Neural progenitor cell (in vitro differentiated cells): ENCODE data around the gene P3H2.

ENCODE experiments used
- EZH2 ChIP-seq: fragments of 200-600 bp; sonication (generic); IDR thresholded peaks from 2 replicates; pipeline ENCODE4 v1.6.1; 2017; ENCODE audit warnings: antibody characterized with exemption, mild to moderate bottlenecking, moderate library complexity
- EZH2phosphoT487 ChIP-seq: fragments of 200-600 bp; sonication (generic); IDR thresholded peaks from 2 replicates; pipeline ENCODE4 v1.6.1; 2017; ENCODE audit warnings: antibody characterized with exemption
- TF ChIP-seq, protein P1 (sequence below): fragments of 200-600 bp; sonication (generic); IDR thresholded peaks from 2 replicates; pipeline ENCODE4 v1.5.1; 2017; ENCODE audit warnings: antibody characterized with exemption, mild to moderate bottlenecking

DNA sequence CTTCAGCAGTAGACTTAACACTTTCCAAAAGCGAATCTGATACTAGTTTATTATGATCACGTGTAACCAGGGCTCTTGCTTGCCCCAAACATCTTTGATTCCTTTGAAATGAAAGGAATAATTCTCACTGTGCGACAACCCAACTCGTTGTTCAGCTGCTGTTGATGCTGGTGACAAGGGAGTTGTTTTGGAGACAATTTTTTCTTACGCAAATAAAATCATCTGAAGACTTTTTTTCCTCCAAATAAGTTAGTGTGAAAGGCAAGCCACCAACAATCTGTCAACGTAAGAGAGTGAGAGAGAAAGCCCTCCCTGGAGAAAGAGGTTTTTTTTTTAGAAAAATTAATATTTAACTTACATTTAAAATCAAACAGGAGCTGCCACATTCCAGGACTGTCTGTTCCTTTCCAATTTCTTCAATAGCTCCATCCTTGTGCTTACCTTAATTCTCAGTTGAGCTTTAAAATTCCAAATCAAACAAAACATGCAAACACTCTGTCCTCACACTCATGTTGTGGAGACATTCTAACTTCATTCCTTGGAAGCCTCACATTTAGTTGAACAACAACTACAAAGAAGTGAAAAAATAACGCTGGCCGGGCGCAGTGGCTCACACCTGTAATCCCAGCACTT lies 4.9 kb upstream of the P3H2 start:
- TF ChIP-seq, protein P1, sequence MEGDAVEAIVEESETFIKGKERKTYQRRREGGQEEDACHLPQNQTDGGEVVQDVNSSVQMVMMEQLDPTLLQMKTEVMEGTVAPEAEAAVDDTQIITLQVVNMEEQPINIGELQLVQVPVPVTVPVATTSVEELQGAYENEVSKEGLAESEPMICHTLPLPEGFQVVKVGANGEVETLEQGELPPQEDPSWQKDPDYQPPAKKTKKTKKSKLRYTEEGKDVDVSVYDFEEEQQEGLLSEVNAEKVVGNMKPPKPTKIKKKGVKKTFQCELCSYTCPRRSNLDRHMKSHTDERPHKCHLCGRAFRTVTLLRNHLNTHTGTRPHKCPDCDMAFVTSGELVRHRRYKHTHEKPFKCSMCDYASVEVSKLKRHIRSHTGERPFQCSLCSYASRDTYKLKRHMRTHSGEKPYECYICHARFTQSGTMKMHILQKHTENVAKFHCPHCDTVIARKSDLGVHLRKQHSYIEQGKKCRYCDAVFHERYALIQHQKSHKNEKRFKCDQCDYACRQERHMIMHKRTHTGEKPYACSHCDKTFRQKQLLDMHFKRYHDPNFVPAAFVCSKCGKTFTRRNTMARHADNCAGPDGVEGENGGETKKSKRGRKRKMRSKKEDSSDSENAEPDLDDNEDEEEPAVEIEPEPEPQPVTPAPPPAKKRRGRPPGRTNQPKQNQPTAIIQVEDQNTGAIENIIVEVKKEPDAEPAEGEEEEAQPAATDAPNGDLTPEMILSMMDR = no peak
- TF ChIP-seq EZH2phosphoT487 = no peak
- no peak for TF ChIP-seq EZH2
